Measurements from ENCODE around the gene RAI14. TPM values are rescaled to one million over a fixed set of nuclear protein-coding genes. Genes with fewer than 3 reads are reported as not detected.
"Not testable (repeated sequence)": the region's sequence is repeated elsewhere in the genome, so short reads cannot be mapped to it uniquely, and the experiment has no call there.

Gene RAI14
- total RNA-seq, 1 donor from 2014 or later = 260 TPM

- DNase-seq (ENCODE audit: low spot score) = no peak
- Mint-ChIP-seq H3K36me3 (ENCODE audit: low read depth) (peaks cover 30% of the 10 kb centered on the region), H3K9me3 (ENCODE audit: low read depth) (peaks cover 7% of the 10 kb centered on the region), H3K4me1 (ENCODE audit: low read depth) (peaks cover 32% of the 10 kb centered on the region), H3K27me3 (ENCODE audit: low read depth) (no peaks in the 10 kb centered on the region), H3K27ac (ENCODE audit: unreplicated experiment) (no peak overlapping the region), H3K4me3 (ENCODE audit: unreplicated experiment) (no peak overlapping the region)
- no peak for TF ChIP-seq CTCF (IDR thresholded peaks at IDR 0.05)
These were observed 114.4 kb downstream of the RAI14 start for GRCh38 chr5:34770486-34770885.

- no peaks in the 10 kb centered on the region for H3K27me3 Mint-ChIP-seq (ENCODE audit: low read depth)
- TF ChIP-seq CTCF (IDR thresholded peaks at IDR 0.05) = no peak
- H3K4me1 Mint-ChIP-seq (ENCODE audit: low read depth) = peaks cover 32% of the 10 kb centered on the region
- peak overlapping the region; percentile 15 for H3K27ac Mint-ChIP-seq (ENCODE audit: unreplicated experiment)
- DNase-seq (ENCODE audit: low spot score) = no peak
- H3K36me3 Mint-ChIP-seq (ENCODE audit: low read depth) = peaks cover 32% of the 10 kb centered on the region
- peaks cover 7% of the 10 kb centered on the region for H3K9me3 Mint-ChIP-seq (ENCODE audit: low read depth)
- H3K4me3 Mint-ChIP-seq (ENCODE audit: unreplicated experiment) = no peak overlapping the region
These were observed 114.9 kb downstream of the RAI14 start for GRCh38 chr5:34771076-34771475.

GRCh38 chr5:34772267-34773098 lies 116.4 kb downstream of the RAI14 start:
- Mint-ChIP-seq H3K27ac (ENCODE audit: unreplicated experiment) (no peak overlapping the region), H3K4me3 (ENCODE audit: unreplicated experiment) (no peak overlapping the region), H3K9me3 (ENCODE audit: low read depth) (peaks cover 7% of the 10 kb centered on the region), H3K4me1 (ENCODE audit: low read depth) (peaks cover 32% of the 10 kb centered on the region), H3K27me3 (ENCODE audit: low read depth) (no peaks in the 10 kb centered on the region), H3K36me3 (ENCODE audit: low read depth) (peaks cover 27% of the 10 kb centered on the region)
- TF ChIP-seq CTCF (IDR thresholded peaks at IDR 0.05) = no peak
- no peak for DNase-seq (ENCODE audit: low spot score)

- no peak for TF ChIP-seq CTCF (IDR thresholded peaks at IDR 0.05)
- Mint-ChIP-seq H3K4me3 (ENCODE audit: unreplicated experiment) (no peak overlapping the region), H3K27me3 (ENCODE audit: low read depth) (no peaks in the 10 kb centered on the region), H3K4me1 (ENCODE audit: low read depth) (peaks cover 32% of the 10 kb centered on the region), H3K27ac (ENCODE audit: unreplicated experiment) (no peak overlapping the region), H3K9me3 (ENCODE audit: low read depth) (peaks cover 7% of the 10 kb centered on the region), H3K36me3 (ENCODE audit: low read depth) (peaks cover 23% of the 10 kb centered on the region)
- DNase-seq (ENCODE audit: low spot score) = no peak
These were observed 118.0 kb downstream of the RAI14 start for GRCh38 chr5:34774139-34774538.

- H3K9me3 Mint-ChIP-seq (ENCODE audit: low read depth); DNase-seq (ENCODE audit: low spot score); H3K27me3 Mint-ChIP-seq (ENCODE audit: low read depth); H3K4me3 Mint-ChIP-seq (ENCODE audit: unreplicated experiment): not testable (repeated sequence)
- Mint-ChIP-seq H3K4me1 (ENCODE audit: low read depth) (peaks cover 32% of the 10 kb centered on the region), H3K27ac (ENCODE audit: unreplicated experiment) (peak overlapping the region; percentile 32), H3K36me3 (ENCODE audit: low read depth) (peaks cover 25% of the 10 kb centered on the region)
These were observed 118.5 kb downstream of the RAI14 start for GRCh38 chr5:34774678-34775077.

- Mint-ChIP-seq H3K27ac (ENCODE audit: unreplicated experiment) (no peak overlapping the region), H3K4me3 (ENCODE audit: unreplicated experiment) (no peak overlapping the region)
- no peak for TF ChIP-seq CTCF (IDR thresholded peaks at IDR 0.05)
These were observed 119.8 kb downstream of the RAI14 start for GRCh38 chr5:34775886-34776285.

More at GRCh38 chr5:34775886-34776285, 119.8 kb downstream of the RAI14 start:
- Mint-ChIP-seq H3K4me1 (ENCODE audit: low read depth) (peaks cover 24% of the 10 kb centered on the region), H3K36me3 (ENCODE audit: low read depth) (peaks cover 20% of the 10 kb centered on the region), H3K9me3 (ENCODE audit: low read depth) (peaks cover 7% of the 10 kb centered on the region), H3K27me3 (ENCODE audit: low read depth) (no peaks in the 10 kb centered on the region)
- no peak for DNase-seq (ENCODE audit: low spot score)
